ENCODE results near the gene PGLYRP2. TPM values are rescaled to one million over a fixed set of nuclear protein-coding genes. Genes with fewer than 3 reads are reported as not detected.
A peak's percentile ranks its signal among the peaks of the same experiment; 100 is the strongest.

The PGLYRP2 gene
- polyA plus RNA-seq, 4 donors, result 0.54 TPM; not detected in 3

GRCh38 chr19:15448044-15448777 lies 31.1 kb downstream of the PGLYRP2 start:
- H3K9me3 ChIP-seq (ENCODE audit: control insufficient read depth in 2 of 2, insufficient read depth in 1 of 2, low read depth in 1 of 2, low read length in 1 of 2), result peaks cover 0 to 4% of the 10 kb centered on the region in 2 donors
- H3K27ac ChIP-seq (ENCODE audit: low read depth in 1 of 3, low read length in 2 of 3), result no peak overlapping the region
- H3K4me3 ChIP-seq (ENCODE audit: low read depth in 1 of 3, low read length in 3 of 3), result peak overlapping the region in 1 of 3 donors; percentile 49
- no peaks in the 10 kb centered on the region for H3K36me3 ChIP-seq (ENCODE audit: control insufficient read depth in 3 of 3, insufficient read depth in 2 of 3, low read depth in 1 of 3, low read length in 3 of 3)
- 54 to 61% (median 60%) methylated on average over 17 of the region's 17 CpGs for WGBS, 3 donors
- peaks cover 0 to 10% (median 3%) of the 10 kb centered on the region in 3 donors for H3K4me1 ChIP-seq (ENCODE audit: control insufficient read depth in 3 of 3, insufficient read depth in 2 of 3, low read depth in 1 of 3, low read length in 2 of 3)
- FAIRE-seq (no peak), DNase-seq (no peak)
- H3K27me3 ChIP-seq (ENCODE audit: control insufficient read depth in 3 of 3, insufficient read depth in 3 of 3, low read length in 3 of 3), result peaks cover 0 to 6% (median 0%) of the 10 kb centered on the region in 3 donors

- H3K27ac ChIP-seq (ENCODE audit: low read depth in 1 of 3, low read length in 2 of 3), result no peak overlapping the region
- no peaks in the 10 kb centered on the region for H3K36me3 ChIP-seq (ENCODE audit: control insufficient read depth in 3 of 3, insufficient read depth in 2 of 3, low read depth in 1 of 3, low read length in 3 of 3)
- H3K9me3 ChIP-seq (ENCODE audit: control insufficient read depth in 2 of 2, insufficient read depth in 1 of 2, low read depth in 1 of 2, low read length in 1 of 2), result peaks cover 0 to 3% of the 10 kb centered on the region in 2 donors
- peaks cover 0 to 4% (median 0%) of the 10 kb centered on the region in 3 donors for H3K4me1 ChIP-seq (ENCODE audit: control insufficient read depth in 3 of 3, insufficient read depth in 2 of 3, low read depth in 1 of 3, low read length in 2 of 3)
- H3K4me3 ChIP-seq (ENCODE audit: low read depth in 1 of 3, low read length in 3 of 3), result no peak overlapping the region
- FAIRE-seq, result no peak
- H3K27me3 ChIP-seq (ENCODE audit: control insufficient read depth in 3 of 3, insufficient read depth in 3 of 3, low read length in 3 of 3), result no peaks in the 10 kb centered on the region
- no peak for DNase-seq
- WGBS, 3 donors, result 84 to 88% (median 87%) methylated on average over 4 of the region's 4 CpGs
These were observed 32.2 kb downstream of the PGLYRP2 start for GRCh38 chr19:15447057-15447456.

- 74 to 78% (median 76%) methylated on average over 6 to 7 of the region's 7 CpGs for WGBS, 3 donors
- Histone ChIP-seq H3K9me3 (ENCODE audit: control insufficient read depth in 2 of 2, insufficient read depth in 1 of 2, low read depth in 1 of 2, low read length in 1 of 2) (no peaks in the 10 kb centered on the region), H3K27ac (ENCODE audit: low read depth in 1 of 3, low read length in 2 of 3) (no peak overlapping the region), H3K4me1 (ENCODE audit: control insufficient read depth in 3 of 3, insufficient read depth in 2 of 3, low read depth in 1 of 3, low read length in 2 of 3) (peaks cover 0 to 4% (median 0%) of the 10 kb centered on the region in 3 donors), H3K36me3 (ENCODE audit: control insufficient read depth in 3 of 3, insufficient read depth in 2 of 3, low read depth in 1 of 3, low read length in 3 of 3) (no peaks in the 10 kb centered on the region), H3K4me3 (ENCODE audit: low read depth in 1 of 3, low read length in 3 of 3) (no peak overlapping the region), H3K27me3 (ENCODE audit: control insufficient read depth in 3 of 3, insufficient read depth in 3 of 3, low read length in 3 of 3) (no peaks in the 10 kb centered on the region)
- FAIRE-seq, result no peak
- DNase-seq, result no peak
These were observed 33.4 kb downstream of the PGLYRP2 start for GRCh38 chr19:15445807-15446376.

GRCh38 chr19:15445227-15445605 lies 34.1 kb downstream of the PGLYRP2 start:
- no peaks in the 10 kb centered on the region for H3K9me3 ChIP-seq (ENCODE audit: control insufficient read depth in 2 of 2, insufficient read depth in 1 of 2, low read depth in 1 of 2, low read length in 1 of 2)
- no peak overlapping the region for H3K4me3 ChIP-seq (ENCODE audit: low read depth in 1 of 3, low read length in 3 of 3)
- H3K4me1 ChIP-seq (ENCODE audit: control insufficient read depth in 3 of 3, insufficient read depth in 2 of 3, low read depth in 1 of 3, low read length in 2 of 3), result peaks cover 0 to 4% (median 0%) of the 10 kb centered on the region in 3 donors
- no peaks in the 10 kb centered on the region for H3K27me3 ChIP-seq (ENCODE audit: control insufficient read depth in 3 of 3, insufficient read depth in 3 of 3, low read length in 3 of 3)
- H3K27ac ChIP-seq (ENCODE audit: low read depth in 1 of 3, low read length in 2 of 3), result no peak overlapping the region
- WGBS, 3 donors, result 89 to 93% (median 90%) methylated on average over 9 of the region's 9 CpGs
- FAIRE-seq (no peak), DNase-seq (no peak)
- H3K36me3 ChIP-seq (ENCODE audit: control insufficient read depth in 3 of 3, insufficient read depth in 2 of 3, low read depth in 1 of 3, low read length in 3 of 3), result no peaks in the 10 kb centered on the region

- Histone ChIP-seq H3K4me1 (ENCODE audit: control insufficient read depth in 3 of 3, insufficient read depth in 2 of 3, low read depth in 1 of 3, low read length in 2 of 3) (peaks cover 0 to 4% (median 0%) of the 10 kb centered on the region in 3 donors), H3K27me3 (ENCODE audit: control insufficient read depth in 3 of 3, insufficient read depth in 3 of 3, low read length in 3 of 3) (no peaks in the 10 kb centered on the region), H3K4me3 (ENCODE audit: low read depth in 1 of 3, low read length in 3 of 3) (no peak overlapping the region), H3K27ac (ENCODE audit: low read depth in 1 of 3, low read length in 2 of 3) (no peak overlapping the region), H3K36me3 (ENCODE audit: control insufficient read depth in 3 of 3, insufficient read depth in 2 of 3, low read depth in 1 of 3, low read length in 3 of 3) (no peaks in the 10 kb centered on the region), H3K9me3 (ENCODE audit: control insufficient read depth in 2 of 2, insufficient read depth in 1 of 2, low read depth in 1 of 2, low read length in 1 of 2) (no peaks in the 10 kb centered on the region)
- WGBS, 3 donors, result 89 to 92% (median 90%) methylated on average over 15 of the region's 15 CpGs
- no peak for DNase-seq
- FAIRE-seq, result no peak
These were observed 34.6 kb downstream of the PGLYRP2 start for GRCh38 chr19:15444505-15445226.

GRCh38 chr19:15443838-15444237 lies 35.5 kb downstream of the PGLYRP2 start:
- Histone ChIP-seq H3K4me3 (ENCODE audit: low read depth in 1 of 3, low read length in 3 of 3) (no peak overlapping the region), H3K4me1 (ENCODE audit: control insufficient read depth in 3 of 3, insufficient read depth in 2 of 3, low read depth in 1 of 3, low read length in 2 of 3) (peaks cover 0 to 2% (median 0%) of the 10 kb centered on the region in 3 donors), H3K9me3 (ENCODE audit: control insufficient read depth in 2 of 2, insufficient read depth in 1 of 2, low read depth in 1 of 2, low read length in 1 of 2) (no peaks in the 10 kb centered on the region), H3K36me3 (ENCODE audit: control insufficient read depth in 3 of 3, insufficient read depth in 2 of 3, low read depth in 1 of 3, low read length in 3 of 3) (no peaks in the 10 kb centered on the region), H3K27me3 (ENCODE audit: control insufficient read depth in 3 of 3, insufficient read depth in 3 of 3, low read length in 3 of 3) (no peaks in the 10 kb centered on the region), H3K27ac (ENCODE audit: low read depth in 1 of 3, low read length in 2 of 3) (no peak overlapping the region)
- FAIRE-seq (no peak), DNase-seq (no peak)
- WGBS, 3 donors, result 82 to 90% (median 84%) methylated on average over 10 of the region's 10 CpGs

- 94 to 95% (median 94%) methylated on average over 3 of the region's 3 CpGs for WGBS, 3 donors
- no peak for DNase-seq
- no peak overlapping the region for H3K27ac ChIP-seq (ENCODE audit: low read depth in 1 of 3, low read length in 2 of 3)
- no peaks in the 10 kb centered on the region for H3K36me3 ChIP-seq (ENCODE audit: control insufficient read depth in 3 of 3, insufficient read depth in 2 of 3, low read depth in 1 of 3, low read length in 3 of 3)
- H3K27me3 ChIP-seq (ENCODE audit: control insufficient read depth in 3 of 3, insufficient read depth in 3 of 3, low read length in 3 of 3), result no peaks in the 10 kb centered on the region
- H3K4me1 ChIP-seq (ENCODE audit: control insufficient read depth in 3 of 3, insufficient read depth in 2 of 3, low read depth in 1 of 3, low read length in 2 of 3), result no peaks in the 10 kb centered on the region
- no peak for FAIRE-seq
- H3K9me3 ChIP-seq (ENCODE audit: control insufficient read depth in 2 of 2, insufficient read depth in 1 of 2, low read depth in 1 of 2, low read length in 1 of 2), result no peaks in the 10 kb centered on the region
- no peak overlapping the region for H3K4me3 ChIP-seq (ENCODE audit: low read depth in 1 of 3, low read length in 3 of 3)
These were observed 36.0 kb downstream of the PGLYRP2 start for GRCh38 chr19:15443325-15443724.

- DNase-seq, result no peak
- Histone ChIP-seq H3K4me1 (ENCODE audit: control insufficient read depth in 3 of 3, insufficient read depth in 2 of 3, low read depth in 1 of 3, low read length in 2 of 3) (no peaks in the 10 kb centered on the region), H3K27me3 (ENCODE audit: control insufficient read depth in 3 of 3, insufficient read depth in 3 of 3, low read length in 3 of 3) (no peaks in the 10 kb centered on the region), H3K4me3 (ENCODE audit: low read depth in 1 of 3, low read length in 3 of 3) (no peak overlapping the region), H3K27ac (ENCODE audit: low read depth in 1 of 3, low read length in 2 of 3) (no peak overlapping the region), H3K36me3 (ENCODE audit: control insufficient read depth in 3 of 3, insufficient read depth in 2 of 3, low read depth in 1 of 3, low read length in 3 of 3) (no peaks in the 10 kb centered on the region), H3K9me3 (ENCODE audit: control insufficient read depth in 2 of 2, insufficient read depth in 1 of 2, low read depth in 1 of 2, low read length in 1 of 2) (no peaks in the 10 kb centered on the region)
- FAIRE-seq, result no peak
- WGBS, 3 donors, result 75 to 83% (median 82%) methylated on average over 13 of the region's 13 CpGs
These were observed 37.0 kb downstream of the PGLYRP2 start for GRCh38 chr19:15442142-15442920.
